Activated naive CD4-positive, alpha-beta T cell (primary cell): Measurements from ENCODE around the gene LEP.
"Not testable (repeated sequence)": the region's sequence is repeated elsewhere in the genome, so short reads cannot be mapped to it uniquely, and the experiment has no call there.

Experiments used
- DNase-seq, 4 experiments: peaks; one replicate each; lab custom pipeline; 2025; lab: John Stamatoyannopoulos, UW

The LEP gene

DNA sequence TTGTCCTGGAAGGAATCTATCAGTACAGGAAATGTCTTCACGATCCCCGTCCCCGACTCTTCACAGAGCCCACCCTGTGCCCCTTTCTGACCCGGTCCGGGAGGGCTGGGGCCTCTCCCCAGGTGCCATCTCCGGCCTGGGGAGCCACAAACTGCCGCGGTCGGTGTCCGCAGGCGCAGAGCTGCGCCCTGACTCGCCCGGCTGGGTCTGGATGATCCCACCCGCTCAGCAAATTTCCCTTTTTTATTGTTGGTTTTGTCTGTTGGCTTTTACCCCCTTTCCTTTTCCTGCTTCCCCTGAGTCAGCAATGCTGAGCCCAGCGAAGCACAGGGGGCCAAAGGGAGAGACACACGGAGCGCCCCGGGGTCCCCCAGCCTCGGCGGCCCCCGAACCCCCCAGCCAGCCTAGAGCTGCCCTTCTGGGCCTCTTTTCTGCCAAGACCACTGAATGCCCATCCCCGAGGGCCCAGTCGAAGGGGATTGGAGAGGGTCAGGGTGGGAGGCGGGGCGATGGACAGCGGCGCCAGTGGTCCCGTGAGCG, 30.9 kb downstream of the LEP start:
- DNase-seq = no peak

DNA sequence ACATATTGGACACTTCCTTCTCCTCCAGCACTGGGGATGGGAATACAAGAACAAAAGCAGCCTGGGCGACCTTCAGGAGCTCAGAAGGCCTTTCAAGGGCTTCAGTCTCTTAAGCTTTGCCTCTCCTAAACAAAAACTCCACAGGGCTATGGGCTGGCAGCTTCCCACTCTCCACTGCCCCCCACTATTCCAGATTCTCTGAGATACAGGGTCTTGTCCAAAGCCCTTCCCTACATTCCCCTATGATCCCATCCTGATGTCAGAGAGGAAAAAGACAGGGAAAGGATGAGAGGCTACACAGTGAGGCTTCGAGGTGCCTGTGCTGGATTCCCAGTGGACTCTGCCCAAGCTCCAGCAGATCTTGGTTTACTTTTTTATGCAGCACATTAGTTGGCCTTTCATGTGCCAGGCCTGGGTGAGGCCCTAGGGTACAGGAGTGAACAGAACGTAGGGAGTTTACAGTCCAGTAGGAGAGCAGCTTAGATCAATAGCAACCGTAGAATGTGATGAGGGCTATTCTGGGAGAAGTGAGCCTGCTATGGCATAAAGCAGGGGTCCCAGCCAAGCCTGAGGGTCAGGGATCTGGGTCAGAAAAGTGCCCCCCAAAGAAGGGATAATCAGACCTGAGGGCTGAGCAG, 33.3 kb downstream of the LEP start:
- DNase-seq = no peak

GRCh38 chr7:128274884-128275603, 34.0 kb downstream of the LEP start:
- no peak for DNase-seq

DNA sequence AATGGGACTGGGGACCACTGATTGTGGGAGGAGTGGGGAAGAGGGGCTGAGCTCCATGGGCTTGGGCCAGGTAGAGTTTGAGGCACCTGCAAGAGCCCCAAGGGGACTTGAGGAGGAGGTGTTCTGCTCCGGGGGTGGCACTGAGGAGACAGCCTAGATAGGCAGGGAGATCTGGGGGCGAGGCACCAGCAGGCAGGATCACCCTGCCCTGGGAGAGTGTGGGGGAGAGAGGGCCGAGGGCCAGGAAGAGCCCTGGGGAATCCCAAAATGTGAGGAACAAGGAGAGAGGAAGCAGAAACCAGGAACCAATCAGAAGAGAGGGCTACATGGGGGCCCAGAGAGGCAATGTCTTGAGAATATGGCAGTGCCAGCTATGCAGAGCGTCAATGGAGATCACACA, 34.6 kb downstream of the LEP start:
- DNase-seq = no peak

DNA sequence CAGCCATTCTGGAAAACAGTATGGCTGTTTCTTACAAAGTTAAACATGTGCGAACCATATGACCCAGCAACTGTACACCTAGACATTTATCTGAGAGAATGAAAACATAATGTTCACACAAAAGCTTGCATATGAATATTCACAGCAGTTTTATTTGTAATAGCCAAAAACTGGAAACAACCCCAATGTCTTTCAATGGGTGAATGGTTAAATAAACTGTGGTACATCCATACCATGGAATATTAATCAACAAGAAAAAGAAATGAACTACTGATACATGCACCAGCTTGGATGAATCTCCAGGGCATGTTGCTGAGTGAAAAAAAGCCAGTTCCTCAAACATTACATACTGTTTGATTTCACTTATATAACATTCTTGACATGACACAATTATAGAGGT, 37.3 kb downstream of the LEP start:
- no peak for DNase-seq

DNA sequence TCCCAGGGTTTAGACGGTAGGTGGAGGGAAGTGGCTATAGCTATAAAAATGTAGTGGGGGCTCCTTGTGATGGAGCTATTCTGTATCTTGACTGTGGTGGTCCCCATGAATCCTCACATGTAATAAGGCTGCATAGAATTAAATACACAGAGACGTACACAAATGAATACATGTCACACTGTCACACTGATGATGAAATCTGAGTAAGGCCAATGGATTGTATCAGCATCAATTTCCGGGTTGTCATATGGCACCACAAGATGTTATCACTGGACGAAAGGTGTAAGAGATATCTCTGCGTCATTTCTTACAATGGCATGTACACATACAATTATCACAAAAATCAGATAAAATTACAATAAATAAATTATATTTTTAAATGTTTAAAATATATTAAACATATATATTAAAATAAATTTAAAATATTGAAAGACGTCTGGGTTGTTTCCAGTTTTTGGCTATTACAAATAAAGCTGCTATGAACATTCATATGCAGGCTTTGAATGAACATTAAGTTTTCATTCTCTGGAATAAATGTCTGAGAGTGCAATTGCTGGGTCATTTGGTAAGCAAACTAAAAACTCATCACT, 38.1 kb downstream of the LEP start:
- DNase-seq = no peak

DNA sequence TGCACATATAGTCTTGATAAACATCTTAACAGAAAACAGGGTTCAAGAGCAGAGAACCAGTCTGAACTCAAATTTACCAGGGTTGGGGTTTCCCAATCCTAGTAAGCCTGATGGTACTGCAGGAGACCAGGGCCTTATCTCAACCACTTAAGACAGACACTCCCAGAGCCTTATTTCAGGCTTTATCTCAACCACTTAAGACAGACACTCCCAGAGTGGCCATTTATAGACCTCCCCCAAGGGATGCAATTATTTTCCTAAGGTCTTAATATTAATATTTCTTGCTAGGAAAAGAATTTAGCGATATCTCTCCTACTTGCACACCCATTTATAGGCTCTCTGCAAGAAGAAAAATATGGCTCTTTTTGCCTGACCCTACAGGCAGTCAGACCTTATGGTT, 39.4 kb downstream of the LEP start:
- DNase-seq = not testable (repeated sequence)

- no peak for DNase-seq
Measured at GRCh38 chr7:128281605-128282380, 40.7 kb downstream of the LEP start.

DNA sequence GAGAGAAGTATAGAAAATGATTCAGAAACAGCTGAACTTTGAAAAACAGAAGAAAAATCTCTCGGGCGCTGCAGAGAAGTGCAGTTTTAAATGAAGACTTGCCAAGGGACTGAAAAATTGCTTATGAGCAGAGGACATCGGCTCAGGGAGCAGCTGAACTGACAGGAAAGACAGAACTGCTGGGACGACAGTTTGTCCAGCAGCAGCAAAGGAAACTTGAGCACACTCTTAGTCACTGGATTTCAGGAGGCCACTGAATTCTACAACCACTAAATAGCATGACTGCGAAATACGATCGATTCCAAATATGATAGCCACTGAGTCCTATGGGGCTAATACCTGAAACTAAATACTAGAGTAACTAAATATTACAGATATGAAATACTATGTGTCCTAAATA, 43.0 kb downstream of the LEP start:
- no peak for DNase-seq

- no peak for DNase-seq
Measured at GRCh38 chr7:128287556-128287955, 46.5 kb downstream of the LEP start.

- not testable (repeated sequence) for DNase-seq
Measured at GRCh38 chr7:128298004-128298403, 56.9 kb downstream of the LEP start.

- DNase-seq = no peak
Measured at GRCh38 chr7:128299109-128299607, 58.1 kb downstream of the LEP start.

- no peak for DNase-seq
Measured at GRCh38 chr7:128302139-128302538, 61.1 kb downstream of the LEP start.

- no peak for DNase-seq
Measured at GRCh38 chr7:128303133-128303532, 62.1 kb downstream of the LEP start.

- DNase-seq = no peak
Measured at GRCh38 chr7:128303643-128304042, 62.6 kb downstream of the LEP start.

GRCh38 chr7:128304212-128304611, 63.1 kb downstream of the LEP start:
- DNase-seq = no peak

GRCh38 chr7:128307061-128307460, 66.0 kb downstream of the LEP start:
- DNase-seq = no peak
